ENCODE results near the gene KCNQ5.

Gene KCNQ5

GRCh38 chr6:73169633-73170032 lies 547.8 kb downstream of the KCNQ5 start:
- no peaks in the 10 kb centered on the region for H3K9me3 ChIP-seq (ENCODE audit: low read length)
- H3K4me1 ChIP-seq (ENCODE audit: insufficient read depth, low read length, severe bottlenecking) = no peaks in the 10 kb centered on the region
- no peaks in the 10 kb centered on the region for H3K27me3 ChIP-seq (ENCODE audit: insufficient read depth, low read length)
- H3K27ac ChIP-seq (ENCODE audit: low read depth, low read length, poor library complexity, severe bottlenecking) = no peak overlapping the region
- no peaks in the 10 kb centered on the region for H3K79me2 ChIP-seq (ENCODE audit: insufficient read depth, low read length)
- H3K36me3 ChIP-seq (ENCODE audit: insufficient read depth, low read length) = no peaks in the 10 kb centered on the region
- no peak overlapping the region for H2AFZ ChIP-seq (ENCODE audit: low read length)
- no peaks in the 10 kb centered on the region for H3F3A ChIP-seq (ENCODE audit: insufficient read depth, low read length)
- TF ChIP-seq CTCF (IDR thresholded peaks at IDR 0.05; ENCODE audit: low read length) = no peak
- TF ChIP-seq EZH2 (IDR thresholded peaks at IDR 0.05; ENCODE audit: borderline replicate concordance, low read length) = no peak
- H3K9ac ChIP-seq (ENCODE audit: low read length) = no peak overlapping the region
- H3K9me2 ChIP-seq (ENCODE audit: low read depth, low read length) = no peaks in the 10 kb centered on the region
- H3K4me3 ChIP-seq (ENCODE audit: low read depth, low read length, poor library complexity, severe bottlenecking) = no peak overlapping the region
- H3K4me2 ChIP-seq (ENCODE audit: low read length) = no peak overlapping the region
- H4K20me1 ChIP-seq (ENCODE audit: insufficient read depth, low read length) = no peaks in the 10 kb centered on the region

GRCh38 chr6:73174646-73175045 lies 552.8 kb downstream of the KCNQ5 start:
- no peaks in the 10 kb centered on the region for H3F3A ChIP-seq (ENCODE audit: insufficient read depth, low read length)
- H3K36me3 ChIP-seq (ENCODE audit: insufficient read depth, low read length) = no peaks in the 10 kb centered on the region
- TF ChIP-seq EZH2 (IDR thresholded peaks at IDR 0.05; ENCODE audit: borderline replicate concordance, low read length) (no peak), CTCF (IDR thresholded peaks at IDR 0.05; ENCODE audit: low read length) (no peak)
- H3K27me3 ChIP-seq (ENCODE audit: insufficient read depth, low read length) = no peaks in the 10 kb centered on the region
- H3K79me2 ChIP-seq (ENCODE audit: insufficient read depth, low read length) = no peaks in the 10 kb centered on the region
- H3K4me3 ChIP-seq (ENCODE audit: low read depth, low read length, poor library complexity, severe bottlenecking) = no peak overlapping the region
- no peak overlapping the region for H3K9ac ChIP-seq (ENCODE audit: low read length)
- no peak overlapping the region for H3K27ac ChIP-seq (ENCODE audit: low read depth, low read length, poor library complexity, severe bottlenecking)
- H4K20me1 ChIP-seq (ENCODE audit: insufficient read depth, low read length) = no peaks in the 10 kb centered on the region
- no peak overlapping the region for H3K4me2 ChIP-seq (ENCODE audit: low read length)
- H2AFZ ChIP-seq (ENCODE audit: low read length) = no peak overlapping the region
- peaks cover 32% of the 10 kb centered on the region for H3K4me1 ChIP-seq (ENCODE audit: insufficient read depth, low read length, severe bottlenecking)
- no peaks in the 10 kb centered on the region for H3K9me3 ChIP-seq (ENCODE audit: low read length)
- H3K9me2 ChIP-seq (ENCODE audit: low read depth, low read length) = no peaks in the 10 kb centered on the region

DNA sequence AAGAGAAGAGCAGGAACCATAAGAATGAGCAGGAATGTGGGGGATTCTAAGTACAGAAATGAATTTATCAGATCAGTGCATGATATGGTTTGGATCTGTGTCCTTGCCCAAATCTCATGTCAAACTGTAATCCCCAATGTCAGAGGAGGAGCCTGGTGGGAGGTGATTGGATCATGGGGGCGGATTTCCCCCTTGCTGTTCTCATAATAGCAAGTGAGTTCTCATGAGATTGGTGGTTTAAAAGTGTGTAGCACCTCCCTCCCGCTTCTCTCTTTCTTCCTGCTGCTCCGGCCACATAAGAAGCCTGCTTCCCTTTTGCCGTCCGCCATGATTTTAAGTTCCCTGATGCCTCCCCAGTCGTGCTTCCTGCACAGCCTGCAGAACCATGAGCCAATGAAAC lies 554.2 kb downstream of the KCNQ5 start:
- no peak overlapping the region for H3K27ac ChIP-seq (ENCODE audit: low read depth, low read length, poor library complexity, severe bottlenecking)
- H3F3A ChIP-seq (ENCODE audit: insufficient read depth, low read length) = no peaks in the 10 kb centered on the region
- H3K9me2 ChIP-seq (ENCODE audit: low read depth, low read length) = no peaks in the 10 kb centered on the region
- no peaks in the 10 kb centered on the region for H3K27me3 ChIP-seq (ENCODE audit: insufficient read depth, low read length)
- H3K4me2 ChIP-seq (ENCODE audit: low read length) = peak overlapping the region; percentile 43; the same call in 1 of the 2 replicates
- H3K4me3 ChIP-seq (ENCODE audit: low read depth, low read length, poor library complexity, severe bottlenecking) = no peak overlapping the region
- H4K20me1 ChIP-seq (ENCODE audit: insufficient read depth, low read length) = no peaks in the 10 kb centered on the region
- no peak overlapping the region for H3K9ac ChIP-seq (ENCODE audit: low read length)
- no peaks in the 10 kb centered on the region for H3K9me3 ChIP-seq (ENCODE audit: low read length)
- no peak overlapping the region for H2AFZ ChIP-seq (ENCODE audit: low read length)
- H3K4me1 ChIP-seq (ENCODE audit: insufficient read depth, low read length, severe bottlenecking) = peaks cover 46% of the 10 kb centered on the region
- H3K36me3 ChIP-seq (ENCODE audit: insufficient read depth, low read length) = no peaks in the 10 kb centered on the region
- H3K79me2 ChIP-seq (ENCODE audit: insufficient read depth, low read length) = no peaks in the 10 kb centered on the region
- TF ChIP-seq EZH2 (IDR thresholded peaks at IDR 0.05; ENCODE audit: borderline replicate concordance, low read length) = no peak

GRCh38 chr6:73177221-73177944 lies 555.5 kb downstream of the KCNQ5 start:
- H3K4me2 ChIP-seq (ENCODE audit: low read length) = peak overlapping the region; percentile 43
- H4K20me1 ChIP-seq (ENCODE audit: insufficient read depth, low read length) = no peaks in the 10 kb centered on the region
- no peaks in the 10 kb centered on the region for H3F3A ChIP-seq (ENCODE audit: insufficient read depth, low read length)
- no peaks in the 10 kb centered on the region for H3K9me3 ChIP-seq (ENCODE audit: low read length)
- no peaks in the 10 kb centered on the region for H3K27me3 ChIP-seq (ENCODE audit: insufficient read depth, low read length)
- H3K9me2 ChIP-seq (ENCODE audit: low read depth, low read length) = no peaks in the 10 kb centered on the region
- peaks cover 46% of the 10 kb centered on the region for H3K4me1 ChIP-seq (ENCODE audit: insufficient read depth, low read length, severe bottlenecking)
- no peak for TF ChIP-seq EZH2 (IDR thresholded peaks at IDR 0.05; ENCODE audit: borderline replicate concordance, low read length)
- no peak for TF ChIP-seq CTCF (IDR thresholded peaks at IDR 0.05; ENCODE audit: low read length)
- H3K79me2 ChIP-seq (ENCODE audit: insufficient read depth, low read length) = no peaks in the 10 kb centered on the region
- no peak overlapping the region for H2AFZ ChIP-seq (ENCODE audit: low read length)
- peak overlapping the region; percentile 66 for H3K27ac ChIP-seq (ENCODE audit: low read depth, low read length, poor library complexity, severe bottlenecking)
- H3K36me3 ChIP-seq (ENCODE audit: insufficient read depth, low read length) = no peaks in the 10 kb centered on the region
- no peak overlapping the region for H3K9ac ChIP-seq (ENCODE audit: low read length)
- peak overlapping the region; percentile 20 for H3K4me3 ChIP-seq (ENCODE audit: low read depth, low read length, poor library complexity, severe bottlenecking)
